Measurements from ENCODE around the gene GPHA2.

- TF ChIP-seq CTCF (IDR thresholded peaks at IDR 0.05; ENCODE audit: poor library complexity) (no peak), EZH2 (IDR thresholded peaks at IDR 0.05; ENCODE audit: borderline replicate concordance) (no peak)
These were observed 3.4 kb downstream of the GPHA2 start for GRCh38 chr11:64932324-64932723.

All from hepatocyte (in vitro differentiated cells).